Pons (tissue), 1 donor: ENCODE data around the gene C19orf18.
"Not testable (repeated sequence)": the region's sequence is repeated elsewhere in the genome, so short reads cannot be mapped to it uniquely, and the experiment has no call there.

Source experiments
- DNase-seq: peaks from one replicate; pipeline ENCODE4 v3.0.0-alpha.2; 2016; ENCODE audit warnings: low spot score

C19orf18 gene

DNA sequence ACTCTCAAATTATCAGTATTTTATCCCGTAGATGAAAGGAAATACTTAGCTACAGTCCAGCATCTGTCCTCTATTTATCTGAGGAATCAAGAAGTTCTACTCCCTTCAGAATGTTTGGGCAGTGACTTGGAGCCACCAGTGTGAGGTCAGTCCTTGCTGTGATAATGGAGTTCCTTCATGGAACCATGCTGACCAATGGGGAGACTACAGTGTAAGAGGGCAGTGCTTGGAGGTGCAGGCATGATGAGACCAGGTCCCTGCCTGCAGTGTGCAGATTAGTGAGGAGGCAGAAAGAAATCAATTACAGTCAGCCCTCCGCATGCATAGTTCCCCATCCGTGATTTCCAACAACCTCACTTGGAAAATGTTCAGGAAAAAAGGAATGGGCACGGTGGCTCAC lies at the start of gene C19orf18:
Gene C19orf18, minus strand, starts transcription at position 101 of the 400 bp plus-strand sequence. CDS start 102 bp downstream, outside the sequence.
- no peak for DNase-seq

DNA sequence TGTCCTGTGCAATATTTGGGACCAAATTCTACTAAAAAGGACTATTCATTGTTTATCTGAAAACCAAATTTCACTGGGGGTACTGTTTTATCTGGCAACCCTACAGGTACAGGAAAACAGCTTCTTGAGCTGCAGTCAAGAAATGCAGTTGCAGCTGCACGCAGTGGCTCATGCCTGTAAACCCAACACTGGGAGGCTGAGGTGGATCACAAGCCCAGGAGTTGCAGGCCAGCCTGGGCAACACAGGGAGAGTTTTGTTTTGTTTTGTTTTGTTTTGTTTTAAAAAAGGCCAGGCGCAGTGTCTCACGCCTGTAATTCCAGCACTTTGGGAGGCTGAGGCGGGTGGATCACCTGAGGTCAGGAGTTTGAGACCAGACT lies 47.9 kb upstream of the C19orf18 start:
- no peak for DNase-seq

GRCh38 chr19:58021541-58022282 lies 47.4 kb upstream of the C19orf18 start:
- peak; percentile 79 for DNase-seq

DNA sequence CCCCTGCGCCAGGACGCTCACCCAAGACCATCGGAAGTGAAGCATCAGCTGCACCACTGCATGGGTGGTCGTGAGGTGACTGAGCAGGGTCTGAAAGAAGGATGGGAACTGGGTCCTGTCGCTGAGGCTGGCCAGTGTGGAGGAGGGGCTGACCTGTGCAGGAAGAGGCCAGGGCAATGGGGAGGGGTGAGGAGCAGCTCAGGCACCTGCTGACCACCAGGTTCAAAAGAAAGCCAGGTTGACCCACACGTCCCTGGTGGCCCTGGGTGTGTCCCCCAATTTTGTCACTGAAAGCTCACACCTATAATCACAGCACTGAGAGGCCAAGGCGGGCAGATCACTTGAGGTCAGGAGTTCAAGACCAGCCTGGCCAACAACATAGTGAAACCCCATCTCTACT lies 45.8 kb upstream of the C19orf18 start:
- DNase-seq: no peak

GRCh38 chr19:58014141-58014540 lies 39.8 kb upstream of the C19orf18 start:
- no peak for DNase-seq

DNA sequence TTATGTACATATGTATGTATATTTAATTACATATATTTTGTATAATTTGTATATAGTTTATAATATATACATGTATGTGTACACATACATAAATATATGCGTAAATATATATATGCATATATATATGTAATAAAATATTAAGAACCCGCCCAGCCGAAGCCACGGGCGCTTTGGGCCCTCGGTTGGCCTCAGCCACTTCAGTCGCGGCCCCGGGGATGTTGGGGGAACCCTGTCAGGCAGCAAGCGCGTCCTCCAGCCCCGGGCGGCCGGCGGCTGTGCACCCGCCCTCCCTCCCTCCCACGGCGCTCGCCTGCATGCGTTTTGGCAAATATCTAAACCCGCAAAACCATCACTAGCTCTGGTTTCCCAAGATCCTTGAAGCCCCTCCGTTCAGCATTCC lies 36.2 kb upstream of the C19orf18 start:
- DNase-seq: no peak

DNA sequence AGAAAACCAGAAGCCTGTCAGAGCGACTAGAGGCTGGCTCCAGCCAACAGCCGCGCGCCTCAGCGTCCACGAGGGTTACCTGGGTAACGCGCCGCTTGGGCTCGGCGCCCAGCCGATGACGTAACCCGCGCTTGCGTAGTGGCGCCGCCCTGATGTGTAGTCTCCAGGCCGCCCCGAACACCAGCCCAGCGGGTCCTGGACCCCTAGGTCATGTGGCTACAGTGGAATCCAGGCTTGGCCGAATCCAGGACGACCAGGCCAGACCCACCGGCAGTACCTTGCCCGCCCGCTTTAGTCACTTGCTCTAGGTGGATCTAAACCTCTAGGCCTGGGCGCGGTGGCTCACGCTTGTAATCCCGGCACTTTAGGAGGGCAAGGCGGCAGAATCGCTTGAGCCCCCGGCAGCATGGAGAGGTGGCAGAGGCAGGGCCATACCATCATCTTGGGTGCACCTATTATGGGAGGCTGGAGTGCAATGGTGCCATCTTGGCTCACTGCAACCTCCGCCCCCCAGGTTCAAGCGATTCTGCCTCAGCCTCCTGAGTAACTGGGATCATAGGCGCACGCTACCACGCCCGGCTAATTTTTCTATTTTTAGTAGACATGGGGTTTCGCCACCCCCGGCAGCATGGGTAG lies 35.5 kb upstream of the C19orf18 start:
- DNase-seq: peak; percentile 72

DNA sequence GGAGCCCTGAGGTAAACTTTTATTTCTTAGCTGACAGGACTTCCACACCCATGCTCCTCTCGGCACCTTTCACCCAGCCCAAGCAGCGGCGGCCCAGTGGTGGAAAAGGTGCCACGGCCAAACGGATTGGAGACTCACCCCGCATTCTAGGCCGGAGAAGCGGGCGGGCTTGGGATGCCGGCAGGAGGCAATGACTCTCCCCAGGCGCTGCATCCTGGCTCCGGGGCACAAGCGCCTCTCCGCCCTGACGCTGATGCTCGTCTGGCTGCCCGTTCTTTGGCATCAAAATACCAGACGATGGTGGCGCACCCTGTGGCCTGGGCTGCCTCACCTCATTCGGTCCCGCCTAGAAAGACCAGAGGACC lies 34.9 kb upstream of the C19orf18 start:
- no peak for DNase-seq

DNA sequence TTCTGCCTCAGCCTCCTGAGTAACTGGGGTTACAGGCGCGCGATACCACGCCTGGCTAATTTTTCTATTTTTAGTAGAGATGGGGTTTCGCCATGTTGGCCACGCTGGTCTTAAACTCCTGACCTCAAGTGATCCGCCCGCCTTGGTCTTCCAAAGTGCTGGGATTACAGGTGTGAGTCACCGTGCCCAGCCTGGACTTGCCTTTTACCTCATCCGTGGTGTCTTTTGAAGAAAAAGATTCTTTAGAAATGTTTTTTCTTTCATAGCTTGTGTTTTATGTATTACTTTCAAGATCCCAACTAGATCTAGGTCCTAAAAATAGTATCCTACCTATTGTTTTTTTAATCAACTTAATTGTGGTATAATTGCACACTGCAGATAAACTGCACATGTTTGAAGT lies 34.5 kb upstream of the C19orf18 start:
- DNase-seq: not testable (repeated sequence)

GRCh38 chr19:58007285-58007684 lies 33.0 kb upstream of the C19orf18 start:
- no peak for DNase-seq

DNA sequence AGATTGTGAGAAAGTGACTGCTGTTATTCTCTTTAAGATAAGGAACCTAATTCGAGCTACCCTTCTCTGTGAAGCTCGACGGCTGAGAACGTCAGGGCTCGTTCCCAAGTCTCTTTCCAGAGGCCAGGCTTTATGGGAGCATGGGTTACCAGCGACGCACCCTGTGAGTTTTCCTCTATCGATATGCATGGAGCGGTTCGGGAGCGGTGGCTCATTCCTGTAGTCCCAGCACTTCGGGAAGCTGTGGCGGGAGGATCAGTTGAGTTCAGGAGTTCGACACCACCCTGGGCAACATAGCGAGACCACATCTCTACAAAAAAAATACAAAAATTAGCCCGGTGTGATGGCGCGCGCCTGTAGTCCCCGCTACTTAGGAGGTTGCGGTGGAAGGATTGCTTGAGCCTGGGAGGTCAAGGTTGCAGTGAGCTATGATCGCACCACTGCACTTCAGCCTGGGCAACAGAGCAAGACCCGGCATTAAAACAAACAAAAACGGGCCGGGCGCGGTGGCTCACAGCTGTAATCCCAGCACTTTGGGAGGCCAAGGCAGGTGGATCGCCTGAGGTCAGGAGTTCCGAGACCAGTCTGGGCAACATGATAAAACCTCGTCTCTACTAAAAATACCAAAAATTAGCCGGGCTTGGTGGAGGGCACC lies 29.0 kb upstream of the C19orf18 start:
- DNase-seq: no peak

DNA sequence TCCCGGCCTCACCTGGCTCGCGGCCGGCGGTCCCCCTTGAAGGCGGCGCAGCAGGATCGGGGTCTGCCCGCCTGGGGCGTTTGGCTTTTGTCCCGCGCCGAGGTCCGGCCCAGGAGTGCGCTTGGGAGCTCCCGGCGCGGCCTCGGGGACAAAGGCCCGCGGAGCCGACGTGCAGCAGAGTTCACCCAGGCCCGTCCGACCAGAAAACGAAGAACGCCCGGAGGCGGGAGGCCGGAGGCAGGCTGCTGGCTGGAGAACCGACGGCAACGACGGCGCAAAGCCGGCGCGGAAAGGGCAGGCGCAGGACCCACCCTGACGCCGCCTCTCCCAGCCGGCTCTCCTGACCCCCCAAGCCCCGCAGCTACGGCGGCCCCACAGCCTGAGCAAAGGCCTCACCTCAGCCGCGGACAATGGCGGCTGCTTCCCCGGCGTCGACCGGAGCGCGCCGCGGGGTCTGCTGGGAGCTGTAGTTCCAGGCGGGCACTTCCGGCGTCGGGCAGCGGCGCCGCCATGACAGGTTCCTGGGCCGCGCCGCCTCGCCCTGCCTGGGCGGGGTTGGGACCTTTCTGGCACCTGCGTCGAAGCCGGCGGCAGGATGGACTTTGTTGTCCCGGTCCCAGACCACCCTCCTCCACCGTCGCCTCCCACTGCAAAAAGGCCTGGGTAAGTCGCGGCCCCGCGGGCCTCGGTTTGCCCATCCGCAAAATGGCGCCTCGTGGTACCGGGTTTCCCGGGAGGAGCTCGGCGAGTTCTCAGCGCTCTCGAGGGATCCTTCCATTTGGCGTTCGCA lies 28.2 kb upstream of the C19orf18 start, which contains the start of gene ZNF606:
Gene ZNF606, minus strand, starts transcription at position 437 of the 790 bp plus-strand sequence. CDS start 1,501 bp downstream, outside the sequence.
- DNase-seq: peak; percentile 75

DNA sequence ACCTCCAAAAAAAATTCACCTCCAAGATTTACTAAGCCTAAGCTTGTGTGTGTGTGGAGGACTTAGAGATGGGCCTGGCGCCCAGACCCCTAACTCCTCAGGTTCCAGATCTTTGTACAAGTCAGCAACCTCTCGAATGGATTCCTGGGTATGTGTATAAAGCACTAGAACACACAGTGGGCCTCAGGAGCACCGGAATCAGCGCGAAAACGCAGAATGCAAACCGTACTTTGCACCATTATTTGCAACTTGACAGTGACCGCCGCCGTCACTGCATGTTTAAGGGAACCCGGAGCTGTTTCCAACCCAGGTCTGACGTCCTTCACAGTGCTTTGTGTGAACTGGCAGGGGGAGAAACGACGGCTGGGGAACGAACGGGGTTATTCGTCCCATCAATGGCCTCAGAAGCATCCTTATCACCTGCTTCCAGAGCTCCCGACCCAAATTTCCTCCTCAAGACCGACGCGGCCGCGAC lies 27.6 kb upstream of the C19orf18 start:
- DNase-seq: peak; percentile 15

GRCh38 chr19:58000677-58001076 lies 26.3 kb upstream of the C19orf18 start:
- DNase-seq: no peak

DNA sequence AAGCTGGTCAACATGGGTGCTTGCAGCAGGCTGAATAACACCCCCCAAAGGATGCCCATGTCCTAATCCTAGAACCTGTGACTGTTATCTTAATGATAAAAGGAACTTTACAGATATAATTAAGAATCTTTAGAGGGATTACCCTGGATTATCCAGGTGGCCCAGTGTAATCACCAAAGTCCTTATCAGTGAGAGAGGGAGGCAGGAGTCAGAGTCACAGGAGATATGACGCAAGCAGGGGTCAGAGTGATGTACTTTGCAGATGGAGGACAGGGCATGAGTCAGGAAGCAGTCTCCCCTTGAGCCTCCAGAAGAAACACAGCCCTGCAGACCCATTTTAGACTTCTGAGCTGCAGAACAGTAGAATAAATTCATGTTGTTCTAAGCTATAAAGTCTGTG lies 18.5 kb upstream of the C19orf18 start:
- DNase-seq: no peak

- DNase-seq: no peak
Measured at GRCh38 chr19:57978586-57979289, 4.4 kb upstream of the C19orf18 start.

DNA sequence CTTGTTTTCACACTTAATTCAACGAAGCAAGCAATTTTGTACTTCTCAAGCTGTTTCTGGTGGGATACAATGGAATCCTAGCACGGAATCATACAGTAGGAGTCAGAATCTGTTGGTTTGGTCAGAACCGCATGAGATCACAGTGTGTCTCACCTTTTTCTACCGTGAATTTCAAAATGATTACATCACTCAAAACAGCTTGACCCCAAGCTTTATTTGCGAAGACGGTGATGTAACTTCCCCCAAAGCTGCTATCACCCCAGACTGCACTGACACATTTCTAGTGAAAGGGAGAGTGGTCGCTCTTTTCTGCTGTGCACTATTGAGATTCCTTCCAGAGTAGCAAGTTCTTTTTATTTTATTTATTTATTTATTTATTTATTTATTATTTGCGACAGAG lies 9.6 kb downstream of the C19orf18 start:
- DNase-seq: no peak

- no peak for DNase-seq
Measured at GRCh38 chr19:57961785-57962184, 12.5 kb downstream of the C19orf18 start.

GRCh38 chr19:57954996-57955395 lies 19.3 kb downstream of the C19orf18 start:
- DNase-seq: no peak

DNA sequence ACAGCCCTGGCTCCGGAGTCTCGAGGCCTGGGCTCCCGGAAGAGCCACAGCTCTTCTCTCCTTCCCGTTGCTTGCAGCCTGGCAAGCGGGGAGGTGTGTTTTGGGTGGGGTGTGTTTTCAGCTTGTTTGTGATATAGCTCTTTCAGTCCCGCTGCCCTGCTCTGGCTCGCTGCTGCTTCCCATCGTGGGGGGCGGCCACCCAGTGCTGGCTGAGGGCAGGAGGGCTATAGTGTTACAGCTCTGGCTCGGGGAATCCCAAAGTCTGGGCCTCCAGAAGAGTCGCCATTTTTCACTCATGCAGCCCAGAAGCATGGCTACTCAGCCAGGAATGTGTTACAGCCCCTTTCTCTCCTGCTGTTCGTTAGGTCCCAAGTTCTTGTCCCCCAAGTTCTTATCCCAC lies 24.6 kb downstream of the C19orf18 start:
- DNase-seq: no peak

DNA sequence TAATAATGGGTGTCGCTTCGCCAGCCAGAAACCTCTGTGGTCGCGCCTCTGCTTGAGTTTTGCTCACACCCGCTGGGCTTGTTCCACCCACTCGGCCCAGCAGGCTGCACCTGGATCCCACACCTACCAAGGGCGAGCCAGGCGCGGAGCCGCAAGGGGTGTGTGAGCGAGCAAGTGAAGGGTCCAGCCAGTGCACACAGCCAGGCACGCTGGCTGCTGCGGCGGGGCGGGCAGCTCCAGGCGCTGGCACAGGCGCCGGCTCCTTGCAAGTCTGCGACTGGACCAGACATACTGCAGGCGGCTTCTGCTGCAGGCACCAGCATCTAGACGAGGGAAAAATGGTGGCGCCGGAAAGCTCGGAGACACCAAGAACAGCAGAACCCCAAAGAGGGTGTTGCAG lies 25.0 kb downstream of the C19orf18 start:
- DNase-seq: no peak
